Activated B cell treated with CpG ODN at 0.5 μM for 24 hours (primary cell): Measurements from ENCODE around the gene CHST14. TPM values are rescaled to one million over a fixed set of nuclear protein-coding genes. Genes with fewer than 3 reads are reported as not detected.

Source experiments
- ATAC-seq: fragments of 200-7000 bp; cut with Tn5 transposase; one replicate; pipeline ENCODE4 v1.10.0; 2021; ENCODE audit warnings: low read depth, mild to moderate bottlenecking, moderate library complexity
- CTCF ChIA-PET: fragments of 350-600 bp; sonication (Branson Sonifier 250); formaldehyde crosslinking; loops from one replicate; lab custom pipeline; 2021; ENCODE audit warnings: antibody characterized with exemption; lab: Charles Lee
- POLR2A ChIA-PET: fragments of 350-600 bp; sonication (Branson Sonifier 250); formaldehyde crosslinking; loops from one replicate; lab custom pipeline; 2021; ENCODE audit warnings: antibody characterized with exemption; lab: Charles Lee
- DNase-seq: peaks from one replicate; pipeline ENCODE4 v3.0.0; 2022
- H3K27ac Mint-ChIP-seq: one replicate; pipeline ENCODE4 v1.8.0; 2020; ENCODE audit warnings: mixed read lengths
- H3K27me3 Mint-ChIP-seq: one replicate; pipeline ENCODE4 v1.8.0; 2021; ENCODE audit warnings: mixed read lengths
- H3K36me3 Mint-ChIP-seq: one replicate; pipeline ENCODE4 v1.8.0; 2021; ENCODE audit warnings: low read depth, mixed read lengths
- H3K4me1 Mint-ChIP-seq: one replicate; pipeline ENCODE4 v1.8.0; 2021; ENCODE audit warnings: mixed read lengths
- H3K4me3 Mint-ChIP-seq: one replicate; pipeline ENCODE4 v1.8.0; 2020; ENCODE audit warnings: mild to moderate bottlenecking, mixed read lengths
- H3K9me3 Mint-ChIP-seq: one replicate; pipeline ENCODE4 v1.8.0; 2020; ENCODE audit warnings: mixed read lengths
- CTCF ChIP-seq: fragments of 200-600 bp; IDR thresholded peaks from one replicate; pipeline ENCODE4 v1.8.0; 2022; ENCODE audit warnings: antibody characterized with exemption, mild to moderate bottlenecking
- intact Hi-C: fragments of 100-400 bp; cut with micrococcal nuclease; formaldehyde crosslinking; loops from one replicate; pipeline ENCODE4 v1.15.1; 2024
- total RNA-seq: library from RNA; stranded (reverse); gene quantifications from 2 replicates; pipeline ENCODE4 v1.2.3, GENCODE V29; 2022

CHST14 gene
- total RNA-seq, 1 donor from 2014 or later = 10.2 TPM

GRCh38 chr15:40438712-40439111 lies 32.1 kb upstream of the CHST14 start:
- ATAC-seq (no peak), DNase-seq (no peak)
- H3K9me3 Mint-ChIP-seq = no peaks in the 10 kb centered on the region
- peak overlapping the region; percentile 36 for H3K4me3 Mint-ChIP-seq
- H3K27me3 Mint-ChIP-seq = peaks cover 27% of the 10 kb centered on the region
- H3K36me3 Mint-ChIP-seq = peaks cover 4% of the 10 kb centered on the region
- ChIA-PET POLR2A (no interaction called here), CTCF (no interaction called here)
- TF ChIP-seq CTCF = no peak
- no peak overlapping the region for H3K27ac Mint-ChIP-seq
- peaks cover 54% of the 10 kb centered on the region for H3K4me1 Mint-ChIP-seq
- intact Hi-C loops = loop anchor here (10.0 kb wide), 1 partner anchor 654 kb away; the partner anchor contains the start of gene FSIP1

GRCh38 chr15:40439461-40439959 lies 31.3 kb upstream of the CHST14 start:
- Mint-ChIP-seq H3K27ac (peak overlapping the region; percentile 68), H3K27me3 (peaks cover 27% of the 10 kb centered on the region), H3K9me3 (no peaks in the 10 kb centered on the region), H3K4me1 (peaks cover 62% of the 10 kb centered on the region), H3K36me3 (peaks cover 4% of the 10 kb centered on the region), H3K4me3 (peak overlapping the region; percentile 88)
- ATAC-seq (no peak), DNase-seq (no peak)
- ChIA-PET POLR2A (interaction anchor here (0.6 to 2.8 kb wide), 11 partner anchors 17 to 1356 kb away, joined by 3 to 8 read pairs (median 5); partner anchors contain the start of genes CHST14, KNSTRN and RAD51), CTCF (interaction anchor here (0.5 kb wide), 1 partner anchor 1171 kb away, joined by 3 read pairs; no protein-coding TSS in a partner anchor)
- TF ChIP-seq CTCF = no peak
- intact Hi-C loops = loop anchor here (10.0 kb wide), 1 partner anchor 655 kb away; the partner anchor contains the start of gene FSIP1

GRCh38 chr15:40439960-40440742 lies 30.6 kb upstream of the CHST14 start:
- peaks cover 65% of the 10 kb centered on the region for H3K4me1 Mint-ChIP-seq
- POLR2A ChIA-PET = interaction anchor here (0.6 to 2.8 kb wide), 16 partner anchors 18 to 1355 kb away, joined by 3 to 8 read pairs (median 4); partner anchors contain the start of genes CHST14, KNSTRN and RAD51
- intact Hi-C loops = loop anchor here (1.0 to 10.0 kb wide), 8 partner anchors 58 to 655 kb away; partner anchors contain the start of genes C15orf62, CCDC32, DNAJC17 and FSIP1
- peak overlapping the region; percentile 88 for H3K4me3 Mint-ChIP-seq
- peaks cover 4% of the 10 kb centered on the region for H3K36me3 Mint-ChIP-seq
- ATAC-seq (no peak), DNase-seq (peak; percentile 39)
- peaks cover 26% of the 10 kb centered on the region for H3K27me3 Mint-ChIP-seq
- peak overlapping the region; percentile 68 for H3K27ac Mint-ChIP-seq
- TF ChIP-seq CTCF = no peak
- H3K9me3 Mint-ChIP-seq = no peaks in the 10 kb centered on the region
- CTCF ChIA-PET = interaction anchor here (0.5 to 1.4 kb wide), 3 partner anchors 43 to 1171 kb away, joined by 3 to 4 read pairs (median 3); no protein-coding TSS in a partner anchor

- TF ChIP-seq CTCF = no peak
- peak within 1 kb of the TSS; percentile 68 for H3K27ac Mint-ChIP-seq
- H3K9me3 Mint-ChIP-seq = no peaks in the 10 kb centered on the region
- DNase-seq (peak; percentile 93), ATAC-seq (peak; percentile 92)
- peaks cover 22% of the 10 kb centered on the region for H3K27me3 Mint-ChIP-seq
- H3K4me3 Mint-ChIP-seq = peak within 1 kb of the TSS; percentile 88
- intact Hi-C loops = loop anchor here (1.0 to 5.0 kb wide), 7 partner anchors 59 to 404 kb away; partner anchors contain the start of genes C15orf62, CCDC32, DNAJC17 and KNSTRN
- H3K4me1 Mint-ChIP-seq = peaks cover 59% of the 10 kb centered on the region
- H3K36me3 Mint-ChIP-seq = peaks cover 4% of the 10 kb centered on the region
- ChIA-PET POLR2A (interaction anchor here (0.6 to 2.8 kb wide), 16 partner anchors 28 to 995 kb away, joined by 3 to 8 read pairs (median 4); partner anchors contain the start of genes CHST14, KNSTRN, PLCB2 and RAD51), CTCF (interaction anchor here (1.4 kb wide), 2 partner anchors 44 to 127 kb away, joined by 3 to 4 read pairs; no protein-coding TSS in a partner anchor)
Measured at GRCh38 chr15:40440743-40441564, 29.8 kb upstream of the CHST14 start, which contains the start of gene BAHD1. BAHD1 (plus strand) TSS chr15:40440953; CDS start chr15:40458465, 17,512 bp downstream.
